ENCODE data around the gene NRXN3. TPM values are rescaled to one million over a fixed set of nuclear protein-coding genes. Genes with fewer than 3 reads are reported as not detected.

The NRXN3 gene
- total RNA-seq, 4 donors from 2014 or later: 0.04 to 0.16 TPM; not detected in 2

DNA sequence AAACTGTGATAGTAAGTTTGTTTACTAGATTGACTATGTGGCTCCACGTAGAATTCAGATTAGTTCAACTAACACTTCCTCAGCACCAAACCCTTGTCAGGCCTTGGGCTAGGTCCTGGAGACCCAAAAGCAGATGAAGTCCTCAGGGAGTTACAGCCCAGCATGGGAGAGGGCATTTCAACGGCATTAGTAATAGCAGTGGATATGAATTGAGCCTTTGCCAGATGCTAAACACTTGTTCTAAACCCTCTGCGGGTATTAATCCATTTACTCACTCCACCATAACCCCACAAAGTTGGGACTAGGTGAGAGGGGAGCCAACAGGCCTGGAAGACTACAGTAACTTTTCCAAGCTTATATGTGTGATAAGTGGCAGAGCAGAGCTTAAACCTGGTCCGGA is 1326.5 kb downstream of the NRXN3 start:
- ATAC-seq: no peak
- H3K4me1 ChIP-seq: no peaks in the 10 kb centered on the region
- H3K4me3 ChIP-seq: no peak overlapping the region
- TF ChIP-seq, protein P1, sequence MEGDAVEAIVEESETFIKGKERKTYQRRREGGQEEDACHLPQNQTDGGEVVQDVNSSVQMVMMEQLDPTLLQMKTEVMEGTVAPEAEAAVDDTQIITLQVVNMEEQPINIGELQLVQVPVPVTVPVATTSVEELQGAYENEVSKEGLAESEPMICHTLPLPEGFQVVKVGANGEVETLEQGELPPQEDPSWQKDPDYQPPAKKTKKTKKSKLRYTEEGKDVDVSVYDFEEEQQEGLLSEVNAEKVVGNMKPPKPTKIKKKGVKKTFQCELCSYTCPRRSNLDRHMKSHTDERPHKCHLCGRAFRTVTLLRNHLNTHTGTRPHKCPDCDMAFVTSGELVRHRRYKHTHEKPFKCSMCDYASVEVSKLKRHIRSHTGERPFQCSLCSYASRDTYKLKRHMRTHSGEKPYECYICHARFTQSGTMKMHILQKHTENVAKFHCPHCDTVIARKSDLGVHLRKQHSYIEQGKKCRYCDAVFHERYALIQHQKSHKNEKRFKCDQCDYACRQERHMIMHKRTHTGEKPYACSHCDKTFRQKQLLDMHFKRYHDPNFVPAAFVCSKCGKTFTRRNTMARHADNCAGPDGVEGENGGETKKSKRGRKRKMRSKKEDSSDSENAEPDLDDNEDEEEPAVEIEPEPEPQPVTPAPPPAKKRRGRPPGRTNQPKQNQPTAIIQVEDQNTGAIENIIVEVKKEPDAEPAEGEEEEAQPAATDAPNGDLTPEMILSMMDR (IDR thresholded peaks at IDR 0.05 in 4 of 5, conservative IDR thresholded peaks at IDR 0.05 in 1 of 5): no peak
- no peak for TF ChIP-seq POLR2A (IDR thresholded peaks at IDR 0.05)
- no peak for DNase-seq
- intact Hi-C loops (cut with DNase I; ENCODE audit: low total_unique reads) (no loop called here), in situ Hi-C loops (cut with MboI; ENCODE audit: low sequenced_read_pairs in 4 of 4) (no loop called here)
- no peaks in the 10 kb centered on the region for H3K9me3 ChIP-seq
- H3K36me3 ChIP-seq: no peaks in the 10 kb centered on the region
- no peak overlapping the region for H3K27ac ChIP-seq
- H3K27me3 ChIP-seq: no peaks in the 10 kb centered on the region

DNA sequence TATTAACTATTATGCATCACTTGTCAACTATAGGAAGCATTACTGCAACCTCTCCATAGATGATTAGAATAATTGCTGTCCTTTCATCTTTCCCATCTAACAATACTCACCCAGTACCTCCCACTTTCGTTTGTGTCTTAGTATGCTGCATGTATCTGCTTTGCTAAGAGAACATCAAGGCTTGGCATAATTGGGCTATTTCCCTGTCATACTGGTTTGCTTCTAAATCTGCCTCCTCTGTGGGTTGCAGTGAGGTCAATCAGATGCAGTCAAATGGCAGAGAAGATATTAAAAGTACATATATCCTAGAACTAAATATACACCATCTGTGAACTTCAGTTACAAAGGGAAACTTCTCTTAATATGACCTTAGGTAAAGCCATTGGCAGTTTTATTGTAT is 1330.3 kb downstream of the NRXN3 start:
- no peak overlapping the region for H3K27ac ChIP-seq
- in situ Hi-C loops (cut with MboI; ENCODE audit: low sequenced_read_pairs in 4 of 4): no loop called here
- no peaks in the 10 kb centered on the region for H3K27me3 ChIP-seq

DNA sequence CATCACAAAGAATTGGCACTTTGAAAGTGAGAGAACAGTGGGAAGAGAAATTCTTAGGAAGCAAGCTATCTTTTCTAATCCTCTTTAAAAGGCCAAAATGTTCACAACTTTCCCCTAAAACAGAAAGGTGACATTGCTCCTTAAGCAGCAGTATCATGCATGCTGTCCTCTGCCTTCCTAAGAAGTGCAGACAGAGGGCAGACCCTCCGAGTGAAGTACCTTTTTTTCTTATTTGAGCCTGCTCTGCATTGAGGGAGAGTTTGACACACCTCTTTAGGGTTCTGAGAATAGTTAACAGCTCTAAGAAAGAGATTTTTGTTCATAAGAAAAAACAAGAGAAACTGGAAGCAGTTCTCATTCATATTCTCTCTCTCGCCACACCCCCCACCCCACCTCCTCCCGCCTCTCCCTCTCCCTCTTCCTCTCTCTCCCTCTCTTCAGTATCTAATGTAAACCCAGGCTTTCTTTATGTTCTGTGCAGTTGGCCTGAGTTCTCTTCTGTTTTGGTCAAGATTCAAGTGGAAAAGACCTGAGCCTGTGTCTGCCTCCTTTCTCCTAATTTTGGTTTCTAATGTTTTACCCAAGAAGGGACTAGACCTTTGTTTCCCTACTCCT is 1332.1 kb downstream of the NRXN3 start:
- intact Hi-C loops (cut with DNase I; ENCODE audit: low total_unique reads) (no loop called here), in situ Hi-C loops (cut with MboI; ENCODE audit: low sequenced_read_pairs in 4 of 4) (no loop called here)
- ATAC-seq (no peak), DNase-seq (no peak)
- Histone ChIP-seq H3K27me3 (no peaks in the 10 kb centered on the region), H3K9me3 (no peaks in the 10 kb centered on the region), H3K27ac (no peak overlapping the region), H3K4me1 (no peaks in the 10 kb centered on the region), H3K4me3 (no peak overlapping the region), H3K36me3 (no peaks in the 10 kb centered on the region)
- no peak for TF ChIP-seq POLR2A (IDR thresholded peaks at IDR 0.05)
- TF ChIP-seq, protein P1 (IDR thresholded peaks at IDR 0.05 in 4 of 5, conservative IDR thresholded peaks at IDR 0.05 in 1 of 5): no peak

More for the DNA sequence above, 1330.3 kb downstream of the NRXN3 start:
- Histone ChIP-seq H3K36me3 (no peaks in the 10 kb centered on the region), H3K4me1 (no peaks in the 10 kb centered on the region), H3K9me3 (no peaks in the 10 kb centered on the region), H3K4me3 (no peak overlapping the region)
- TF ChIP-seq, protein P1 (IDR thresholded peaks at IDR 0.05 in 4 of 5, conservative IDR thresholded peaks at IDR 0.05 in 1 of 5): no peak
- no peak for TF ChIP-seq POLR2A (IDR thresholded peaks at IDR 0.05)
- DNase-seq: no peak
- intact Hi-C loops (cut with DNase I; ENCODE audit: low total_unique reads): no loop called here
- no peak for ATAC-seq

DNA sequence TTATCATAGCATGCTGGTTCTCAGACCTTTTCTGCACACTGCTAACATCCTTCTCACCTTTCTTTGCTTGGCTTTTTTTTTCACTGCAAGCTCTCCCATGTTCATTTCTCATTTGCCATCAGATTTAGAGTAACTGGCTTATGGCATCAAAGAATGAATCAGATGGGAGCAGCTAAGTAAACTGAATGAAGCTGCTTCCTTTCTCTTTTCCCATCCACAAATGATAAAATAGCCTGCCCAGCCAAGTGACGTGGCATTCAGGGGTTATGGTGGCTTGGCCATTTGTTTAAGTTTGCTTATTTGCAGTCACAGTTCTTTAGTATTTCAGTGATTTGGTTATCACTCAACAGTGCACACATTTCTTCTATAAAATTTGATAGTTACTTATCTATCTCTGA is 1332.6 kb downstream of the NRXN3 start:
- H3K27me3 ChIP-seq: no peaks in the 10 kb centered on the region
- intact Hi-C loops (cut with DNase I; ENCODE audit: low total_unique reads) (no loop called here), in situ Hi-C loops (cut with MboI; ENCODE audit: low sequenced_read_pairs in 4 of 4) (no loop called here)
- no peak overlapping the region for H3K4me3 ChIP-seq
- DNase-seq (no peak), ATAC-seq (no peak)
- TF ChIP-seq, protein P1 (IDR thresholded peaks at IDR 0.05 in 4 of 5, conservative IDR thresholded peaks at IDR 0.05 in 1 of 5): no peak
- no peak for TF ChIP-seq POLR2A (IDR thresholded peaks at IDR 0.05)
- no peak overlapping the region for H3K27ac ChIP-seq
- no peaks in the 10 kb centered on the region for H3K9me3 ChIP-seq
- no peaks in the 10 kb centered on the region for H3K4me1 ChIP-seq
- no peaks in the 10 kb centered on the region for H3K36me3 ChIP-seq

DNA sequence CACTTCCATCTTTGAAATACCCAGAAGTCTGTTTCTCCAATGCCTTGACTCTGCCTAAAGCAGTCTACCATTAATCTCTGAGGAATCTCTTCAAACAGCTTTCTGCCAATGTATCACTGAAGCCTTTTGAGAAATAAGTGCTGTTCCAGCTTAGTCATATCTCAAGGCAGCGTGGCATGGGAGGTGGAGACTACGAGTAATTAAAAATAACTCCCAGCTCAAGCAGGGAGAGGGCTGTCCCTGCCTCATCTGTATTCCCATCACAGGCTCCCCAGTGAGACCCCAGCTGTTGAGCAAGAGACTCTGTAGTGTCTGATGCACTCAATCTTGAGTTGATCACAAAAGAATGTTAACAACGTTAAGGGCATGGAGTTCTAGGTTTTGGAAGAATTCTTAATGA is 1340.5 kb downstream of the NRXN3 start:
- Histone ChIP-seq H3K4me1 (no peaks in the 10 kb centered on the region), H3K27ac (no peak overlapping the region), H3K36me3 (no peaks in the 10 kb centered on the region), H3K27me3 (no peaks in the 10 kb centered on the region), H3K9me3 (no peaks in the 10 kb centered on the region), H3K4me3 (no peak overlapping the region)
- intact Hi-C loops (cut with DNase I; ENCODE audit: low total_unique reads): no loop called here
- DNase-seq (no peak), ATAC-seq (no peak)
- TF ChIP-seq, protein P1 (IDR thresholded peaks at IDR 0.05 in 4 of 5, conservative IDR thresholded peaks at IDR 0.05 in 1 of 5): no peak
- TF ChIP-seq POLR2A (IDR thresholded peaks at IDR 0.05): no peak
- in situ Hi-C loops (cut with MboI; ENCODE audit: low sequenced_read_pairs in 4 of 4): no loop called here
